ENCODE data around the gene ZNF484.

DNA sequence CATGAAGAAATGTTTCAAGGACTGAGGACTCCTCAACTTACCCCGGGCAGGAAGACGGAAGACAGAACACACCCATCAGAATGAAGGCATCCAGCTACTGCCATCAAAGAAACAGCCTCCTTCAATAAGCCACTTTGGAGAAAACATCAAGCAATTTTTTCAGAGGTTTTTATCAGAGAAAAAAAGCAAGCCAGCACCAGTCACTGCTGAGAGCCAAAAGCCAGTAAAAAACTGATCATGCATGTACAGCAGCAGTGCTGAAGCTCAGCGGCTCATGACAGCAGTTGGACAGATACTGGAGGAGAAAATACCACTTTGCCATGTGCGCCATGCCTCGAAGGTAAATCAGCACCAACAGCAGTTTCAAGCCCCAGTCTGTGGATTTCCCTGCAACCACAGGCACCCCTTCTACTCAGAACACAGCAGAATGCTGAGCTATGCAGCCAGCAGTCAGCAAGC, 10.1 kb upstream of the ZNF484 start:
- TF ChIP-seq, protein P1, sequence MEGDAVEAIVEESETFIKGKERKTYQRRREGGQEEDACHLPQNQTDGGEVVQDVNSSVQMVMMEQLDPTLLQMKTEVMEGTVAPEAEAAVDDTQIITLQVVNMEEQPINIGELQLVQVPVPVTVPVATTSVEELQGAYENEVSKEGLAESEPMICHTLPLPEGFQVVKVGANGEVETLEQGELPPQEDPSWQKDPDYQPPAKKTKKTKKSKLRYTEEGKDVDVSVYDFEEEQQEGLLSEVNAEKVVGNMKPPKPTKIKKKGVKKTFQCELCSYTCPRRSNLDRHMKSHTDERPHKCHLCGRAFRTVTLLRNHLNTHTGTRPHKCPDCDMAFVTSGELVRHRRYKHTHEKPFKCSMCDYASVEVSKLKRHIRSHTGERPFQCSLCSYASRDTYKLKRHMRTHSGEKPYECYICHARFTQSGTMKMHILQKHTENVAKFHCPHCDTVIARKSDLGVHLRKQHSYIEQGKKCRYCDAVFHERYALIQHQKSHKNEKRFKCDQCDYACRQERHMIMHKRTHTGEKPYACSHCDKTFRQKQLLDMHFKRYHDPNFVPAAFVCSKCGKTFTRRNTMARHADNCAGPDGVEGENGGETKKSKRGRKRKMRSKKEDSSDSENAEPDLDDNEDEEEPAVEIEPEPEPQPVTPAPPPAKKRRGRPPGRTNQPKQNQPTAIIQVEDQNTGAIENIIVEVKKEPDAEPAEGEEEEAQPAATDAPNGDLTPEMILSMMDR (conservative IDR thresholded peaks at IDR 0.05 in 1 of 2, IDR thresholded peaks at IDR 0.05 in 1 of 2; ENCODE audit: low read depth in 1 of 2, low read length in 2 of 2): no peak
- no peak for TF ChIP-seq EZH2 (IDR thresholded peaks at IDR 0.05; ENCODE audit: low read length, missing control alignments)

All from fibroblast of lung (primary cell).